Stomach (tissue), 9 donors: Measurements from ENCODE around the gene MAPT. TPM values are rescaled to one million over a fixed set of nuclear protein-coding genes. Genes with fewer than 3 reads are reported as not detected.

Experiments
- DNase-seq, 2 donors: peaks; one replicate each; pipeline versions ENCODE4 v3.0.0 to v3.0.0-alpha.2; 2013 to 2019
- H3K27ac ChIP-seq, 5 donors: fragments of 200-600 bp in 4 of 5; sonication (generic) in 4 of 5; one replicate each; pipeline ENCODE4 v1.5.1; 2013 to 2019; ENCODE audit warnings: mild to moderate bottlenecking in 1 of 5, moderate library complexity in 1 of 5
- H3K27me3 ChIP-seq, 3 donors: fragments of 200-600 bp; sonication (generic); one replicate each; pipeline ENCODE4 v1.5.1; 2017 to 2019; ENCODE audit warnings: mixed run types in 1 of 3
- H3K36me3 ChIP-seq, 4 donors: fragments of 200-600 bp; sonication (generic); 1 replicate in 3 of 4; 2 replicates in 1 of 4; pipeline ENCODE4 v1.5.1; 2016 to 2019
- H3K4me1 ChIP-seq, 4 donors: fragments of 200-600 bp; sonication (generic); one replicate each; pipeline ENCODE4 v1.5.1; 2016 to 2019
- H3K4me3 ChIP-seq, 4 donors: fragments of 200-600 bp; sonication (generic) in 3 of 4; one replicate each; pipeline ENCODE4 v1.5.1; 2016 to 2019; ENCODE audit warnings: mild to moderate bottlenecking in 1 of 4
- H3K9me3 ChIP-seq, 4 donors: fragments of 200-600 bp; sonication (generic); one replicate each; pipeline ENCODE4 v1.5.1; 2016 to 2019
- EP300 ChIP-seq: sonication (generic); formaldehyde crosslinking; IDR thresholded peaks from one replicate; pipeline ENCODE4 v1.6.1; 2017; ENCODE audit warnings: antibody characterized with exemption
- POLR2A ChIP-seq, 4 donors: fragments of 450-650 bp; IDR thresholded peaks; one replicate each; pipeline ENCODE4 v1.6.1; 2016; ENCODE audit warnings: antibody characterized with exemption in 4 of 4, control low read depth in 2 of 4, mild to moderate bottlenecking in 1 of 4, moderate library complexity in 1 of 4
- POLR2AphosphoS5 ChIP-seq, 3 donors: sonication (generic); formaldehyde crosslinking; IDR thresholded peaks; one replicate each; pipeline ENCODE4 v1.6.1; 2016; ENCODE audit warnings: antibody characterized with exemption in 3 of 3
- WGBS, 5 donors: extraction: QIAGEN DNeasy Blood & Tissue Kit in 3 of 5; methylation state at CpG; one replicate each; pipeline versions ENCODE4 v1.1.5 to v1.1.7; 2013 to 2018; 5-methylcytosine and 5-hydroxymethylcytosine counted together
- intact Hi-C: fragments of 100-400 bp; cut with DNase I; formaldehyde crosslinking; loops from one replicate; pipeline ENCODE4 v1.15.1; 2023; ENCODE audit warnings: low total_unique reads
- polyA plus RNA-seq, 3 donors: library from polyadenylated mRNA; stranded (reverse); fragments of 200-250 nt; gene quantifications; one replicate each; pipeline ENCODE4 v1.2.3, GENCODE V29; 2013
- small RNA-seq, 4 donors: library from RNA; depleted of rRNA; stranded (forward); fragments of <200 nt; gene quantifications; one replicate each; pipeline ENCODE3, GENCODE V24; 2016
- total RNA-seq, 5 donors: library from RNA; depleted of rRNA; stranded (reverse); fragments of >200 nt; gene quantifications; one replicate each; pipeline versions ENCODE4 v1.1.0 to v1.2.3, GENCODE V29; 2014 to 2016
- TF ChIP-seq, protein P1 (sequence below), 7 experiments: fragments of 450-650 bp in 4 of 7; fragments of 200-600 bp in 3 of 7; sonication (generic) in 3 of 7; IDR thresholded peaks; one replicate each; pipeline ENCODE4 v1.5.1; 2016 to 2019; ENCODE audit warnings: antibody characterized with exemption in 7 of 7, control low read depth in 2 of 7, mild to moderate bottlenecking in 1 of 7
- donor health status: healthy with polysubstance abuse.
- donor health status: Bipolar disorder and iron deficiency.
- donor health status: healthy.

MAPT gene
- total and polyA plus RNA-seq, 8 donors = 0.44 to 4.1 (median 1.7) TPM; not detected in 1

DNA sequence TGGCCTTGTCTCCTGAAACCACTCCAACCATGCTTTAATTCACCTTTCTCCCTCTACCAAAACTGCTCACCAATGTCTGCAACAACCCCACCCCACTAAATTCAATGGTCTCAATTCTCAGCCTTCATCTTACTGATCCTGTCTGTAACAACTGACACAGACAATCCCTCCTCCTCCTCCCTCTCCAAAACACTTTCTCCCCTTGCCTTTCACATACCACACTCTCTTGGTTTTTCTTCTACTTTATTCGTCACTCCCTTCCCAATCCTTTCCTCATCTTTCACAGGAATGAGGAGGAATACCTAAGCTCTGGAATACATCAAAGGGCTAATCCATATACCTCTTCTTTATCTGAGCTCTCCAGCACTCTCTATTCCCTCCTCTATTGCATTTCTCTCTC, 170.1 kb downstream of the MAPT start:
- no peak for DNase-seq
- Histone ChIP-seq H3K27ac (no peak overlapping the region), H3K27me3 (no peaks in the 10 kb centered on the region), H3K36me3 (peaks cover 20 to 68% (median 60%) of the 10 kb centered on the region in 4 donors), H3K4me1 (peaks cover 0 to 38% (median 19%) of the 10 kb centered on the region in 4 donors), H3K4me3 (no peak overlapping the region), H3K9me3 (no peaks in the 10 kb centered on the region)
- intact Hi-C loops = no loop called here
- WGBS, 5 donors = 82 to 100% (median 96%) methylated on average over 1 of the region's 1 CpG
- TF ChIP-seq, protein P1, sequence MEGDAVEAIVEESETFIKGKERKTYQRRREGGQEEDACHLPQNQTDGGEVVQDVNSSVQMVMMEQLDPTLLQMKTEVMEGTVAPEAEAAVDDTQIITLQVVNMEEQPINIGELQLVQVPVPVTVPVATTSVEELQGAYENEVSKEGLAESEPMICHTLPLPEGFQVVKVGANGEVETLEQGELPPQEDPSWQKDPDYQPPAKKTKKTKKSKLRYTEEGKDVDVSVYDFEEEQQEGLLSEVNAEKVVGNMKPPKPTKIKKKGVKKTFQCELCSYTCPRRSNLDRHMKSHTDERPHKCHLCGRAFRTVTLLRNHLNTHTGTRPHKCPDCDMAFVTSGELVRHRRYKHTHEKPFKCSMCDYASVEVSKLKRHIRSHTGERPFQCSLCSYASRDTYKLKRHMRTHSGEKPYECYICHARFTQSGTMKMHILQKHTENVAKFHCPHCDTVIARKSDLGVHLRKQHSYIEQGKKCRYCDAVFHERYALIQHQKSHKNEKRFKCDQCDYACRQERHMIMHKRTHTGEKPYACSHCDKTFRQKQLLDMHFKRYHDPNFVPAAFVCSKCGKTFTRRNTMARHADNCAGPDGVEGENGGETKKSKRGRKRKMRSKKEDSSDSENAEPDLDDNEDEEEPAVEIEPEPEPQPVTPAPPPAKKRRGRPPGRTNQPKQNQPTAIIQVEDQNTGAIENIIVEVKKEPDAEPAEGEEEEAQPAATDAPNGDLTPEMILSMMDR (IDR thresholded peaks at IDR 0.05) = no peak

DNA sequence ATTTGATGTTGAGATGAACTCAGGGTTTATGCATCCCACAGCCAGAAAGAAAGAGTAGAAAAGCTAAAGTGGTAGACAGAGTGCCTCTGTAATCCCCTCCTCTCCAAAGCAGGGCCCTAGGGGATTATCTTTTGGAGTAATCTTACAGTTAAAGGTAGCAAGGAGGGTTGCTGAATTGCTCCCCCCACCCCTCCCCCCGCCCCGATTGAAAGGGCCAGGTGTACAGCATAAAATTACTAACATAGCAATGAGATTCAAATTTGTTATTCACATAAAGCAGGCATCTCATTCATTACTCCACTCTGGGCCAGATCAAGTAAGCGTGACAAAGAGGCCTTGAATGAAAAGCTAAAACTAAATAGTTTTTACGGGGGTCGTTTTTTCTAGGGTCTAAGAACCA, 177.4 kb downstream of the MAPT start:
- H3K4me3 ChIP-seq = no peak overlapping the region
- no peaks in the 10 kb centered on the region for H3K9me3 ChIP-seq
- no peaks in the 10 kb centered on the region for H3K27me3 ChIP-seq
- H3K36me3 ChIP-seq = peaks cover under 1 to 21% (median 15%) of the 10 kb centered on the region in 4 donors
- 82 to 91% (median 85%) methylated on average over 5 of the region's 5 CpGs for WGBS, 5 donors
- DNase-seq = no peak
- H3K4me1 ChIP-seq = peaks cover 0 to 38% (median 22%) of the 10 kb centered on the region in 4 donors
- no peak overlapping the region for H3K27ac ChIP-seq
- TF ChIP-seq POLR2A (IDR thresholded peaks at IDR 0.05) = no peak
- no peak for TF ChIP-seq POLR2AphosphoS5 (IDR thresholded peaks at IDR 0.05)
- TF ChIP-seq, protein P1 (IDR thresholded peaks at IDR 0.05) = no peak
- TF ChIP-seq EP300 = no peak
- intact Hi-C loops = no loop called here

DNA sequence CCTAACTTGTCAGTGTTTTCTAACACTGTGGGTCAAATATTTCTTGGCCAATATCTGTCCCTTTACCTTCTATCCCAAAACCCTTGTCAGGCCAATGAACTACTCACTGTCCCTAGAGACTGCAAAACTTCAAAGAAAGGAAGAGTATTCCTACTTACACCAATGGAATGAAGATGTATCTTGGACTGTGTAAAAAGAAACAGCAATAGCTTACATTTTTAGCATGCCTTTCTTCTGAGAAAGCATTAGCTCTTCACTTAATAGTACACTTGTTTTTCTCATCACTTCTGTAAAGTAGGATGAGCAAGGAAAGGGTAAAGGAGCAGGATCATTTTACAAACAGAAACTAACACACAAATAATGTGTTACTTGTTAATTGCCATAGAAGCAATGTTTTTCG, 178.6 kb downstream of the MAPT start:
- Histone ChIP-seq H3K27ac (no peak overlapping the region), H3K36me3 (peaks cover 0 to 17% (median 10%) of the 10 kb centered on the region in 4 donors), H3K4me3 (no peak overlapping the region), H3K27me3 (no peaks in the 10 kb centered on the region), H3K9me3 (no peaks in the 10 kb centered on the region), H3K4me1 (peaks cover 0 to 35% (median 22%) of the 10 kb centered on the region in 4 donors)
- 87 to 97% (median 89%) methylated on average over 1 of the region's 1 CpG for WGBS, 5 donors
- no peak for TF ChIP-seq EP300
- TF ChIP-seq, protein P1 (IDR thresholded peaks at IDR 0.05) = no peak
- intact Hi-C loops = no loop called here
- DNase-seq = no peak

DNA sequence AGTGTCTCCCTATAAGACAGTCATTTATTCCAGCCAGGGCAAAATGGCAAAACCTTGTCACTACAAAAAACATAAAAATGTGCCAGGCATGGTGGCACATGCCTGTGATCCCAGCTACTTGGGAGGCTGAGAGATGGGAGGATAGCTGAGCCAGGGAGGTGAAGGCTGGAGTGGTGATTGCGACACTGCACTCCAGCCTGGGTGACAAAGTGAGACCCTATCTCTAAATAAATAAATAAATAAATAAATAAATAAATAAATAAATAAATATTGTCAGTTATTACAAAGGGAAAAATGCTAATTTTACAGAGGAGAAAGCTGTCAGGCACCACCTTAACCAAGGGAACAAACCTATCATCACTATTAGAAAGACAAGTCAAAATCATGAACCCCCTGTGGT, 180.2 kb downstream of the MAPT start:
- no peaks in the 10 kb centered on the region for H3K27me3 ChIP-seq
- TF ChIP-seq POLR2A (IDR thresholded peaks at IDR 0.05) (no peak), POLR2AphosphoS5 (IDR thresholded peaks at IDR 0.05) (no peak), EP300 (no peak)
- TF ChIP-seq, protein P1 (IDR thresholded peaks at IDR 0.05) = no peak
- no peaks in the 10 kb centered on the region for H3K9me3 ChIP-seq
- no peak overlapping the region for H3K27ac ChIP-seq
- H3K36me3 ChIP-seq = peaks cover 0 to 18% (median 8%) of the 10 kb centered on the region in 4 donors
- H3K4me1 ChIP-seq = peaks cover 0 to 51% (median 32%) of the 10 kb centered on the region in 4 donors
- WGBS, 5 donors = 90 to 100% (median 100%) methylated on average over 1 of the region's 1 CpG
- intact Hi-C loops = no loop called here
- H3K4me3 ChIP-seq = no peak overlapping the region
- DNase-seq = no peak

Small RNA genes within 50 kb of the gene (small RNA-seq; reads per million reads assigned to genes)
- gene RF00017 = 0 reads per million in 4 donors

Other genes starting within 250 kb of the MAPT start
- not detected for gene CRHR1, start 110.2 kb upstream of the MAPT start, total RNA-seq
- not detected for gene CRHR1, start 110.2 kb upstream of the MAPT start, polyA plus RNA-seq
- gene SPPL2C, start 49.7 kb upstream of the MAPT start, total RNA-seq = not detected
- not detected for gene SPPL2C, start 49.7 kb upstream of the MAPT start, polyA plus RNA-seq
- not detected for gene STH, start 104.7 kb downstream of the MAPT start, total RNA-seq
- gene STH, start 104.7 kb downstream of the MAPT start, polyA plus RNA-seq = not detected